GM18909 (cell line): ENCODE results near the gene TMEM169.
"Not testable (repeated sequence)": the region's sequence is repeated elsewhere in the genome, so short reads cannot be mapped to it uniquely, and the experiment has no call there.

Experiments used
- ATAC-seq: cut with Tn5 transposase; IDR thresholded peaks from one replicate; pipeline ENCODE4 v1.9.1; 2021; ENCODE audit warnings: mild to moderate bottlenecking; ENCODE audit not compliant: unreplicated experiment, poor library complexity

TMEM169 gene

GRCh38 chr2:216070195-216070594 lies 11.5 kb upstream of the TMEM169 start:
- ATAC-seq, result no peak

DNA sequence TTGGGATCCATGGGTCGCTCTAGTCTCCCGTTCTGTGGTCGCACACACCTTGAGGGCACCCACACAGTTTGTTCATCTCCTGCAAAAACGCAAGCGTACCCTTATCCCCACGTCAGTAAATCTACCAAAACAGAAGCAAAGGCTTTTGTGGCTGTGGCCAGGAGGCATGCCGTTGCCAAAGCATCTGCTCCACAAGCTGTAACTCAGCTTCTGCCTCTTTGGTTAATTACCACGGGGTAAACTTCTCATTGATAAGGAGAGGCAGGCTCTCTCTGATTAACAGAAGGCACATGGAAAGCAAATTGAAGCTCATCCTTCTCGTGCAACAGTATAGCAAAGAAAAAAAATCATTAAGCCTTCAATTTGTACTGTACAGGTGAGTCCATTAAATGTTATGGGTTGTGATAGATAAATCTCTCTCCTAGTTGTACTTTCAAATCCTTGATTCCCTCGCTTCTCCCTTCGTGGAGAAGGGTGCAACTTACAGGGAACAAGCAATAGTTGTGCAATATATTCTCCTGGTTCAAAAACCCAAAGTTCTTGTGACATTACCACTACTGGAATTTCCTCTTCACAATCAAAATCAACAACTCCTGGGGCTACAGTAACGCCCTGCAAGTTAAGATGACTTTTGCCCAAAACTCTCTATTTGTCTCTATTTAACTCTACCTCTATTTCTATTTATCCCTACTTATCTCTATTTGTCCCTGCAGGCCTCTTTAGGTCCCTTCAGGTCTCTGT lies 10.4 kb upstream of the TMEM169 start:
- no peak for ATAC-seq

DNA sequence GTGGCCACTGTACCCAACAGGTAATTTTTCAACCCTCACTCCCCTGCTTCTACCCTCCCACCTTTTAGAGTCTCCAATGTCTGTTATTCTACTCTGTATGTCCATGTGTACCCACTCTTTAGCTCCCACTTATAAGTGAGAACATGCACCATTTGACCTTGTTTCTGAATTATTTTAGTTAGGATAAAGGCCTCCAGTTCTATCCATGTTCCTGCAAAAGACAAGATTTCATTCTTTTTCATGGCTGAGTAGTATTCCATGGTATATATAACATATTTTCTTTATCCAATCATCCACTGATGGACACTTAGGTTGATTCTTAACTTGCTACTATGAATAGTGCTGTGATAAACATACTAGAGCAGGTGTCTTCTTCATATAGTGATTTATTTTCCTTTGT lies 9.2 kb upstream of the TMEM169 start:
- no peak for ATAC-seq

GRCh38 chr2:216073773-216074172 lies 7.9 kb upstream of the TMEM169 start:
- no peak for ATAC-seq

GRCh38 chr2:216074380-216074779 lies 7.3 kb upstream of the TMEM169 start:
- no peak for ATAC-seq

DNA sequence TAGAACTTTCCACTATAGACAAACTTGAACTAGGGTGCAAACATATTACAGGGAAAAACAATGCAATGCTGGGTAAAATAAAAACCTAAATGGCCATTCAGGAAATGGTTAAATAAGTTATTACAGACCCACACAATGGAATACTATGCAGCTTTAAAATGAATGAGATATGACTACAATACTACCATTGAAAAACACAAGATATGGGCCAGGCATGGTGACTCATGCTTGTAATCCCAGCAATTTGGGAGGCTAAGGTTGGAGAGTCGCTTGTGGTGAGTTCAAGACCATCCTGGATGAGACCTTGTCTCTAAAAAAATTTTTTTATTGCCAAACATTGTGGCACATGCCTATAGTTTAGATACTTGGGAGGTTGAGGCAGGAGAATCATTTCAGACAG lies 6.9 kb upstream of the TMEM169 start:
- ATAC-seq, result no peak

DNA sequence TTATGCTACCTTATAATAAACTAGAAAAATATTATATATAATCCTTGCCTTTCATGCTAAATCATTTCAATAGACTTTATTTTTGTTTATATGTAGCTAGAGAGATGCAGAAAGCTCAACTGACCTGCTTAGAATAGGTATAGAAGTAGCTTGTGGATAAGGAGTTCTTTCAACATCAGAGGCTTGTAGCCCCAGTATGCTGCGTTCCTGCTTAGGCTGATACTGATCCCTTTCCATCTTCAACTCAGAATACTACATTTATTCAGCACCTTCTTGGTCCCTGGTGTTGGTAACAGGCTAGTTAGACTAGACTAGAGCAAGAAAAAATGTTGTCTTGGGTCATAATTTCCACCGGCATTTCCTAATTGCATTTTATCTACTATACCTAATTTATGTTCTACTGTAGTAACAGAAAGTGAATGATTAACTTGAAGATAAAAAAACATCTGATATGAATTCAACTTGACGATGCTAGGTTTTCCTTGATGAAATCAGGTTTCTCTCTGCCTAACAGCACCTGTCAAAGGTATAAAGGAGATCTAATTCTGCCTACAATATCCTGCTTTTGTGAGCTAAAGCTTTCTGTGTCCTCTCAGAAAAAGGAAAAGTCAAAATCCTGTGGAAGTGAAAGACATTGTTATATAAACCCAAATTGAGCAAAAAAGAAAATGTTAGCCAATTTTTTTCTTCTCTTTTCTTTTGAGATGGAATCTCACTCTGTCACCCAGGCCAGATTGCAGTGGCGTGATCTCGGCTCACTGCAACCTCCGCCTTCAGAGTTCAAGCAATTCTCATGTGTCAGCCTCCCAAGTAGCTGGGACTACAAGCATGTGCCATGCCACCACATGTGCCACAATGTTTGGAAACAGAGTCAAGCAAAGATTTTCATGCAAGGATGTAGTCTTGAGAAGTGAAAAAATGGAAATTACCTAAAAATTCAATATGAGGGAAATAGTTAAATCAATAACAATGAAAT lies 5.9 kb upstream of the TMEM169 start:
- ATAC-seq, result no peak

- no peak for ATAC-seq
Observed at GRCh38 chr2:216078776-216079175, 2.9 kb upstream of the TMEM169 start.

DNA sequence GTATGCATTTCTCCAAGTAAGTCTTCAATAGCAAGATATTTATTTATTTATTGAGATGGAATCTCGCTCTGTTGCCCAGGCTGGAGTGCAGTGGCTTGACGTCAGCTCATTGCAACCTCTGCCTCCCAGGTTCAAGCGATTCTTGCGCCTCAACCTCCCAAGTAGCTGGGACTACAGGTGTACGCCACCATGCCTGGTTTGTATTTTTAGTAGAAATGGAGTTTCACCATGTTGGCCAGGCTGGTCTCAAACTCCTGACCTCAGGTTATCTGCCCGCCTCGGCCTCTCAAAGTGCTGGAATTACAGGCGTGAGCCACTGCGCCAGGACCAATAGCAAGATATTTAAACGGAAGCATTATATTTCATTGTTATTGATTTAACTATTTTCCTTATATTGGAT lies 1.7 kb upstream of the TMEM169 start:
- not testable (repeated sequence) for ATAC-seq

GRCh38 chr2:216081012-216081411 lies 707 bp upstream of the TMEM169 start:
- no peak for ATAC-seq

DNA sequence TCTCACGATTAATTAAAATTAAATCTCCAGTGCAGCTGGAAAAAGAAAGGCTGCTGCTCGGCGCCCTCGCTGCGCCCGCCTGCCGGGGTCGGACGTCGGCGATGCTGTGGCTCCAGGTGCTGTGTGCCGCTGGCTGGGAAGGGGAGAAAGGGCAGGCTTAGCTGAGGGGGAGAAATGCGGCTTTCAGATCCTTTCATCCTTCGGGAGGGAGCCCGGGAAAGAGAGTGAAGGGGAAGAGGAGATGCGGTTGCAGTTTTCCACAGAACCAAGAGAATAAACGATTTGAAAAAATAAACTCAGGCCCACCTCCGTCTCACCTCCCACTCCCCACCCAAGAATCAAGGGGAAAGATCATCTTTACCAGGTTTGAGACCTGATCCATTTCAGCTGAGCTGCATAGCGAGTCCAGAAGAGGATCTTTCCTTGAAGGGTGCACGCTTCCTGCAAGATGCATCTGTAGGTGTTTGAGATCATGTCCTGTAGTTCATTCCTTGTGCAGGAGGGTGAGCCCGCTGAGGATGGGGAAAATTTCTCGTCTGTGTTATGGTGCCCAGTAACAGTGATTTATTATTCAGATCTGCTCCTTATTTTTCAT lies 495 bp downstream of the TMEM169 start:
- ATAC-seq, result peak; percentile 14

DNA sequence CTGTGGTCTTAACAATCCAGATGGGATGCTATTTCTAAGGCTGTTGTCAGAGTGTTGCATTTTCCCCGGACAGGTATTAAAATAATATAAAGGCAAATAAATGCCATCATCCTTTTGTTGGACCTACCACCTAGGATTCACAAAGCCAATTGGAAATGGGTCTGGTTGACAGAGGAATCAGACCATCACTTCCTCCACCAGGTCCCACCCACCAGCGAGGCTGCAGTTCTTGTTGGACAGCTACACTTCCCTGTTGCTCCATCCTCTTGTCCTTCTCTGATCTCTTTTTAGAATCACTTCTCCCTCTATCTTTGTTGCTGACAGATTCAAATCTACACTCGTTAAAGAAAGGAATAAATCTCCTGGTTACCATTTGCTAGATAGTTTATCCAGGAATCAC lies 1.1 kb downstream of the TMEM169 start:
- ATAC-seq, result no peak

- no peak for ATAC-seq
Observed at GRCh38 chr2:216083464-216084281, 2.0 kb downstream of the TMEM169 start.

DNA sequence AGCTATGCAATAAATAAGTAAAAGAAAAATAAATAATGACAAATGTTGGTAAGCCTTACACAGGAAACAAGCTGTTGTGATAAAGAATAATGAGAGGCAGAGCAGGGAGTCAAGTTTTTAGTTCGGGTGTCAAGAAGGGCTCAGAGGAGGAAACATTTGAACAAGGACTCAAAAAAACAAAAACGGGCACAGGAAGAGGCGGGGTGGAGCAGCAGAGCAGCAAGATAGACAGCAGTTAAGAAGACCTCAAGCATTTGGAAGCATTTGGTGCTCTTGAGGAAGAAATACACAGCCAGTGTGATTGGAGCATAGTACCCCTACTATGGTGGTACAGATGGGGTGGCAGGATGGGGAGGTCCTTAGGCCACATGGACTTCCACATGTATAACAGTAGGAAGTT lies 2.8 kb downstream of the TMEM169 start:
- ATAC-seq, result no peak

GRCh38 chr2:216086207-216086893 lies 4.6 kb downstream of the TMEM169 start:
- no peak for ATAC-seq

- ATAC-seq, result peak; percentile 68
Observed at GRCh38 chr2:216090369-216090786, 8.7 kb downstream of the TMEM169 start.

DNA sequence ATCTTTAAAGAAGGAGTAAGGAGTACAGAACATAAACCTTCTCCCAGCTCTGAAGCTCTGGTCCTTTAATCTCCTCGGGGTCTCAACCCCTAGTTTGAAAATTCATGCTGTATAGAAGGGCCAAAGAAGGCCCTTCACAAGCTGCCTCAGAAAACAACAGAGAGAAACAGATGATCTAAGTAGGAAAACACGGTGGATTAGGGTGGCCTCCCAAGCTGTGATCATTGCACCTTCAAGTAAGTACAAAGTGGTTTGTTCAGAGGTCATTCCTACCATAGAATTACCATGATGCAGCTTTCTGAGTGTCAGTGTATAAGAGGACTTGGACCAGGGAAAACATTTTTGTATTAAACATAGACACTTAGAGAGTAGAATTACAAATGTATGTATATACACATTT lies 10.9 kb downstream of the TMEM169 start:
- ATAC-seq, result no peak

GRCh38 chr2:216094701-216095100 lies 13.0 kb downstream of the TMEM169 start:
- ATAC-seq, result no peak

- ATAC-seq, result no peak
Observed at GRCh38 chr2:216098421-216099334, 17.0 kb downstream of the TMEM169 start.
